CD4-positive, alpha-beta memory T cell (primary cell): ENCODE measurements around the gene LRRN3. TPM values are rescaled to one million over a fixed set of nuclear protein-coding genes. Genes with fewer than 3 reads are reported as not detected.
"Not testable (repeated sequence)": the region's sequence is repeated elsewhere in the genome, so short reads cannot be mapped to it uniquely, and the experiment has no call there.

Experiments used
- CTCF ChIA-PET: fragments of 350-600 bp; sonication (Branson Sonifier 250); formaldehyde crosslinking; loops from one replicate; lab custom pipeline; 2021; ENCODE audit warnings: inconsistent platforms; ENCODE audit not compliant: partially characterized antibody; lab: Charles Lee
- POLR2A ChIA-PET: fragments of 350-600 bp; sonication (Branson Sonifier 250); formaldehyde crosslinking; loops from one replicate; lab custom pipeline; 2021; ENCODE audit not compliant: partially characterized antibody; lab: Charles Lee
- DNase-seq, 5 donors: peaks; one replicate each; pipeline versions ENCODE4 v3.0.0 to v3.0.0-alpha.2; 2020 to 2022; ENCODE audit warnings: mixed read lengths in 1 of 5
- H3K27ac ChIP-seq: one replicate; pipeline ENCODE4 v1.7.0; 2013; ENCODE audit warnings: low read depth, low read length
- H3K27me3 ChIP-seq: 2 replicates; pipeline ENCODE4 v1.7.0; 2013; ENCODE audit warnings: mild to moderate bottlenecking, low read length, moderate library complexity; ENCODE audit not compliant: insufficient read depth
- H3K36me3 ChIP-seq: 2 replicates; pipeline ENCODE4 v1.7.0; 2013; ENCODE audit warnings: mild to moderate bottlenecking, low read length, moderate library complexity; ENCODE audit not compliant: insufficient read depth
- H3K4me1 ChIP-seq: 2 replicates; pipeline ENCODE4 v1.7.0; 2013; ENCODE audit warnings: mild to moderate bottlenecking, low read length, moderate library complexity; ENCODE audit not compliant: insufficient read depth
- H3K4me3 ChIP-seq, 2 donors: one replicate each; pipeline ENCODE4 v1.7.0; 2013; ENCODE audit warnings: low read length in 2 of 2, mild to moderate bottlenecking in 1 of 2
- H3K9me3 ChIP-seq, 2 donors: one replicate each; pipeline ENCODE4 v1.7.0; 2013; ENCODE audit warnings: low read length in 2 of 2, control low read depth in 1 of 2; ENCODE audit not compliant: control insufficient read depth in 1 of 2
- H3K27ac Mint-ChIP-seq, 7 donors: one replicate each; pipeline ENCODE4 v1.8.0; 2020 to 2021; ENCODE audit warnings: mixed read lengths in 7 of 7, mild to moderate bottlenecking in 6 of 7, inconsistent platforms in 3 of 7, moderate library complexity in 3 of 7
- H3K27me3 Mint-ChIP-seq, 2 donors: one replicate each; pipeline ENCODE4 v1.8.0; 2020 to 2021; ENCODE audit warnings: mixed read lengths in 2 of 2
- H3K36me3 Mint-ChIP-seq, 2 donors: one replicate each; pipeline ENCODE4 v1.8.0; 2020 to 2021; ENCODE audit warnings: mixed read lengths in 2 of 2, inconsistent platforms in 1 of 2, mild to moderate bottlenecking in 1 of 2
- H3K4me1 Mint-ChIP-seq, 4 donors: one replicate each; pipeline ENCODE4 v1.8.0; 2020 to 2021; ENCODE audit warnings: mixed read lengths in 4 of 4, mild to moderate bottlenecking in 1 of 4
- H3K4me3 Mint-ChIP-seq, 8 donors: one replicate each; pipeline ENCODE4 v1.8.0; 2020 to 2021; ENCODE audit warnings: mixed read lengths in 8 of 8, mild to moderate bottlenecking in 7 of 8, moderate library complexity in 6 of 8, inconsistent platforms in 3 of 8
- H3K9me3 Mint-ChIP-seq, 8 donors: one replicate each; pipeline ENCODE4 v1.8.0; 2020 to 2021; ENCODE audit warnings: mixed read lengths in 8 of 8, mild to moderate bottlenecking in 5 of 8, inconsistent platforms in 3 of 8, moderate library complexity in 1 of 8
- intact Hi-C: fragments of 100-400 bp; cut with micrococcal nuclease; formaldehyde crosslinking; loops from one replicate; pipeline ENCODE4 v1.15.1; 2023
- polyA plus RNA-seq, 2 donors: library from polyadenylated mRNA; unstranded; fragments of 300-500 nt; fragmentation: Illumina TruSeq; gene quantifications; one replicate each; pipeline ENCODE4 v1.2.3, GENCODE V29; 2021
- total RNA-seq, 2 experiments: library from RNA; stranded (reverse); gene quantifications; one replicate each; pipeline ENCODE4 v1.2.3, GENCODE V29; 2021

The LRRN3 gene
- total and polyA plus RNA-seq, 4 experiments from 2014 or later = 10.8 to 42.7 (median 27.2) TPM

DNA sequence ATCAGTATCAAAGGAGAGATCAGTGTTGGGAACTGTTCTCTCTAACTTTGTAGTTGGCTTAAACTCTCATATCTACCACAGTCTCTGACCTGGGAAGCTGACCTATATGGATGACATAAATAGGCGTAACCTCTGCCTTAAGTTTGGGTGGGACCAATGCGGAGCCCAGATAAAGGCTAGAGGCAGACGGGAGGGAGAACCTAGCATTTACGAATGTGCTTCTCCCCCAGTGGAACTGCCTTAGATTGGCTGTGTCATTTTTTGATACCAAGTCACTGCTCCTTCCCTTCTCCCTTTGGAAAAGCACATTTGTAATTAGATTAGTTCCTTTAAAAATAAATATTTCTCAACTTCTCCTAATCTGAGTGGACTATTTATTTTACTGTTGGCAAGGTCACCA is 23.7 kb upstream of the LRRN3 start:
- Mint-ChIP-seq H3K27ac (peak overlapping the region in 1 of 7 donors; percentile 47), H3K4me3 (no peak overlapping the region), H3K9me3 (peaks cover 0 to 21% (median 14%) of the 10 kb centered on the region in 8 donors), H3K36me3 (peaks cover 1 to 9% of the 10 kb centered on the region in 2 donors), H3K4me1 (peaks cover 0 to 4% (median 3%) of the 10 kb centered on the region in 4 donors), H3K27me3 (no peaks in the 10 kb centered on the region)
- CTCF ChIA-PET = no interaction called here
- DNase-seq = no peak
- intact Hi-C loops = no loop called here
- no peaks in the 10 kb centered on the region for H3K27me3 ChIP-seq
- POLR2A ChIA-PET = no interaction called here
- H3K27ac ChIP-seq = no peak overlapping the region
- H3K4me3 ChIP-seq = no peak overlapping the region
- no peaks in the 10 kb centered on the region for H3K9me3 ChIP-seq
- H3K36me3 ChIP-seq = no peaks in the 10 kb centered on the region
- H3K4me1 ChIP-seq = no peaks in the 10 kb centered on the region

DNA sequence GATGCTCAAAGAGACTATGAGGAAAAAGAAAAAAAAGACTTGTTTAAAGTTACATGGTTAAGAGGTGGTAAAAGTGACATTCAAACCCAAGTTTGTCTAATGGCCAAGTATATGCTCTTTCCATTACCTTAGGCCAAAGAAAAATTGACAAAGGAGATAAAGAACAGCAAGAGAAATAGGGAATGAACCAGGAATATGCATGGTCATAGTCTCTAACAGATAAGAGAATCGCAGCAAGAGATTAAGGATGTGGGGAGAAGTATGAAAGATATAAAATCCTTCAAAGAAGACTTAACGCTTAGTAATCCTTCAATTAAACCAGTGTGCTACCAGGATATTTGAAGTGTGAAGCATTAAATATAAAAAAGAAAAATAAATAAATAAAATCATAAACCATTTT is 23.2 kb upstream of the LRRN3 start:
- Mint-ChIP-seq H3K27me3 (no peaks in the 10 kb centered on the region), H3K9me3 (peaks cover 0 to 21% (median 14%) of the 10 kb centered on the region in 8 donors), H3K27ac (no peak overlapping the region), H3K36me3 (peaks cover 1 to 9% of the 10 kb centered on the region in 2 donors), H3K4me1 (peaks cover 0 to 4% (median 3%) of the 10 kb centered on the region in 4 donors), H3K4me3 (no peak overlapping the region)
- POLR2A ChIA-PET = no interaction called here
- intact Hi-C loops = no loop called here
- Histone ChIP-seq H3K9me3 (no peaks in the 10 kb centered on the region), H3K4me1 (no peaks in the 10 kb centered on the region), H3K4me3 (no peak overlapping the region), H3K36me3 (no peaks in the 10 kb centered on the region), H3K27me3 (no peaks in the 10 kb centered on the region), H3K27ac (no peak overlapping the region)
- CTCF ChIA-PET = no interaction called here
- DNase-seq = no peak

DNA sequence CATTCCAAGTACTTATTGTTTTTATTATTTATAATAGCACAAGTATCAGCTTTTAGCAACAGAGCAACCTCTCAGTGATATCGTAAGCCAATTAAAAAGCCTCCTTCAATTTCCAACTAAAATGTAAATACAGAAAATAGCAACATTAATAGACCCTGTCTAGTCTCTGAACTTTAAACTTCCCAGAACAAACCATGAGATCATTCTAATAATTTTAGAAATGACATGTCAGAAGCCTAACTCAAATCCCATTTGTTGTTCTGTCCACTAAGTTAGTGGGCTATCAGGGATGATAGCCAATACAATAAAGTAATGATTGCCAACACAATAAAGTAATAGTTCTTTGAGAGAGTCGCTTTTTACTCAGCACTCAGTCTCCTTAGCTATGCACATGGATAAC is 22.3 kb upstream of the LRRN3 start:
- ChIA-PET CTCF (interaction anchor here (0.9 kb wide), 1 partner anchor 16 kb away, joined by 3 read pairs; no protein-coding TSS in a partner anchor), POLR2A (no interaction called here)
- no peaks in the 10 kb centered on the region for H3K9me3 ChIP-seq
- no peak overlapping the region for H3K27ac Mint-ChIP-seq
- H3K4me1 Mint-ChIP-seq = peaks cover 6 to 12% (median 6%) of the 10 kb centered on the region in 4 donors
- DNase-seq = no peak
- H3K4me3 Mint-ChIP-seq = no peak overlapping the region
- no peaks in the 10 kb centered on the region for H3K36me3 ChIP-seq
- H3K27me3 Mint-ChIP-seq = no peaks in the 10 kb centered on the region
- H3K4me3 ChIP-seq = no peak overlapping the region
- intact Hi-C loops = no loop called here
- no peaks in the 10 kb centered on the region for H3K27me3 ChIP-seq
- peaks cover 1% of the 10 kb centered on the region for H3K4me1 ChIP-seq
- H3K9me3 Mint-ChIP-seq = peaks cover 0 to 12% (median 7%) of the 10 kb centered on the region in 8 donors
- peaks cover 1 to 6% of the 10 kb centered on the region in 2 donors for H3K36me3 Mint-ChIP-seq
- H3K27ac ChIP-seq = no peak overlapping the region

DNA sequence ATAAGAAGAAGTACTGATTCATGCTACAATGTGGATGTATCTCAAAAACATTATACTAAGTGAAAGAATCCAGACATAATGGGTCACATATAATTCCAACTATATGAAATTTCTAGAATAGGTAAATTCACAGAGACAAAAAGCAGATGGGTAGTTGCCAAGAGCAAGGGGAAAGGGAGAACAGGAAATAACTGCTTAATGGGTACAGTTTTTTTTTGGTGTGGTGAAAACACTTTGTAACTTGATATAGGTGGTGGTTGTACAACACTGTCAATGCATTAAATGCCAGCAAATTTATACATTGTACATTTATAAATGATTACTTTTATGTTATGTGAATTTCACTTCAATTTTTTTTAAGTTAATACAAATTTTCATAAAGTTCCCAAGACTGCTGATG is 19.4 kb upstream of the LRRN3 start:
- peaks cover 0 to under 1% of the 10 kb centered on the region in 2 donors for H3K36me3 Mint-ChIP-seq
- Histone ChIP-seq H3K36me3 (no peaks in the 10 kb centered on the region), H3K27ac (no peak overlapping the region), H3K4me1 (peaks cover 15% of the 10 kb centered on the region), H3K4me3 (no peak overlapping the region), H3K9me3 (no peaks in the 10 kb centered on the region), H3K27me3 (no peaks in the 10 kb centered on the region)
- peaks cover 0 to 2% (median 0%) of the 10 kb centered on the region in 8 donors for H3K9me3 Mint-ChIP-seq
- peak overlapping the region in 1 of 8 donors; percentile 54 for H3K4me3 Mint-ChIP-seq
- no peaks in the 10 kb centered on the region for H3K27me3 Mint-ChIP-seq
- peaks cover 14 to 29% (median 17%) of the 10 kb centered on the region in 4 donors for H3K4me1 Mint-ChIP-seq
- H3K27ac Mint-ChIP-seq = peak overlapping the region in 1 of 7 donors; percentile 48
- ChIA-PET CTCF (no interaction called here), POLR2A (no interaction called here)
- DNase-seq = no peak
- intact Hi-C loops = loop anchor here (5.0 kb wide), 1 partner anchor 34 kb away; no protein-coding TSS in a partner anchor

- H3K9me3 Mint-ChIP-seq, H3K27ac ChIP-seq, H3K9me3 ChIP-seq, H3K4me3 Mint-ChIP-seq, H3K4me3 ChIP-seq, DNase-seq, H3K36me3 Mint-ChIP-seq, CTCF ChIA-PET, H3K27me3 Mint-ChIP-seq, H3K36me3 ChIP-seq, H3K27me3 ChIP-seq, H3K27ac Mint-ChIP-seq: not testable (repeated sequence)
- intact Hi-C loops = loop anchor here (5.0 kb wide), 1 partner anchor 35 kb away; no protein-coding TSS in a partner anchor
- POLR2A ChIA-PET = interaction anchor here (0.6 kb wide), 1 partner anchor 26 kb away, joined by 7 read pairs; no protein-coding TSS in a partner anchor
- peaks cover 14 to 29% (median 17%) of the 10 kb centered on the region in 4 donors for H3K4me1 Mint-ChIP-seq
- H3K4me1 ChIP-seq = peaks cover 22% of the 10 kb centered on the region
Measured at GRCh38 chr7:111072658-111073057, 18.3 kb upstream of the LRRN3 start.

DNA sequence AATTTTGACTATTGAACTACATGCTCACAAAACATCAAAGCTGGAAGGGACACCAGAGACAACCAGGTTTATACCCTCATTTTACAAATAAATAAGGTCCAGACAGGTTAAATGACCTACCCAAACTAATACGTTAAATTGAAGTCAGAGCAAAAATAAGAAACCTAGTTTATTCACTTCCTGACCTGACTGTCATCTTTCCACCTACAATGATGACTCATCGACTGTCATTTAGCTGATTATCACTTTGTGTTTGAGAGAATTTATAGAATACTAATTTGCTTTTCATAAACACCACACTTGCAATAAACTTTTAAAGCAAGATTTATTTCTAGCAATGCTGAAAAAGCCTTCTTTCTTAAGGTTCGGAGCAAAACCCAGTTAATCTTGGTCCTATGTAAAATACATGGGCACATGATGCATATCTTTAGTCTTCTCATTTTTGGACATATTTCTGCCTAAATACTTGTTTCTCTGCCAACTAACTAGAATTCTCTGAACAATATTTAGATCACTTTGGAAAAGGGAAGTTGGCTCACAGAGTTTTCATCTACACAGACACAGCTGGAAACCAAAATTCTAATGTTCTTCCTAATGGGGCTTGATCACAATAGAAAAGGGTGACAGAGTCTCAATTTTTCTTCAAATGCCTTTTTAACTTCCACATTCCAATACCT is 16.7 kb upstream of the LRRN3 start:
- H3K27me3 Mint-ChIP-seq = no peaks in the 10 kb centered on the region
- peak overlapping the region in 1 of 8 donors; percentile 32 for H3K4me3 Mint-ChIP-seq
- peaks cover 14 to 29% (median 17%) of the 10 kb centered on the region in 4 donors for H3K4me1 Mint-ChIP-seq
- no peaks in the 10 kb centered on the region for H3K36me3 Mint-ChIP-seq
- Histone ChIP-seq H3K9me3 (no peaks in the 10 kb centered on the region), H3K4me3 (no peak overlapping the region), H3K27ac (no peak overlapping the region), H3K4me1 (peaks cover 22% of the 10 kb centered on the region), H3K27me3 (no peaks in the 10 kb centered on the region), H3K36me3 (no peaks in the 10 kb centered on the region)
- intact Hi-C loops = loop anchor here (5.0 kb wide), 1 partner anchor 37 kb away; no protein-coding TSS in a partner anchor
- no peak for DNase-seq
- ChIA-PET POLR2A (interaction anchor here (0.5 to 1.0 kb wide), 3 partner anchors 9 to 389 kb away, joined by 3 to 11 read pairs (median 3); no protein-coding TSS in a partner anchor), CTCF (interaction anchor here (1.8 kb wide), 1 partner anchor 9 kb away, joined by 7 read pairs; no protein-coding TSS in a partner anchor)
- H3K27ac Mint-ChIP-seq = peak overlapping the region in 1 of 7 donors; percentile 36
- H3K9me3 Mint-ChIP-seq = no peaks in the 10 kb centered on the region

DNA sequence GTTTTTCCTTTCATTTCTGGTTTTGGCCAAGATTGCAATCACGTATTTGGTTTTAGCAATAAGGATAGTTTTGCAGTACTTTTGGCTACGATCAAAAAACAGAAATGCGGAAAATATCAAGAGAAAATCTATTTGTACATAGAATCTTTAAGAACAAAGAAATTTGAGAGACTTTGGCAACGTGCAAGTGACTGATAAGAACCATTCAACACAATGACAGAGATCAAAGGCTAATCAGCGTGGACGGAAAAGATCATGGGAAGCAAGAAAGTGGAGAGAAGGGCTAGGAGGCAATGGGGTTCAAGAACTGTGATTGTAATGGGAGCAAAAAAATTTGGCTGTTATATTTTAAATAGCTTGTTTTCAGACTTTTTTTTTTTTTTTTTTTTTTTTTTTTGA is 16.2 kb upstream of the LRRN3 start:
- intact Hi-C loops = loop anchor here (5.0 kb wide), 1 partner anchor 37 kb away; no protein-coding TSS in a partner anchor
- Histone ChIP-seq H3K27ac (no peak overlapping the region), H3K4me3 (no peak overlapping the region), H3K36me3 (no peaks in the 10 kb centered on the region), H3K4me1 (peaks cover 22% of the 10 kb centered on the region), H3K9me3 (no peaks in the 10 kb centered on the region), H3K27me3 (no peaks in the 10 kb centered on the region)
- no peak for DNase-seq
- CTCF ChIA-PET = interaction anchor here (1.8 kb wide), 1 partner anchor 9 kb away, joined by 7 read pairs; no protein-coding TSS in a partner anchor
- POLR2A ChIA-PET = interaction anchor here (0.5 to 1.0 kb wide), 2 partner anchors 9 to 389 kb away, joined by 3 to 11 read pairs; no protein-coding TSS in a partner anchor
- Mint-ChIP-seq H3K27me3 (no peaks in the 10 kb centered on the region), H3K36me3 (no peaks in the 10 kb centered on the region), H3K27ac (no peak overlapping the region), H3K9me3 (no peaks in the 10 kb centered on the region), H3K4me1 (peaks cover 14 to 29% (median 17%) of the 10 kb centered on the region in 4 donors), H3K4me3 (no peak overlapping the region)
